Mammary epithelial cell (primary cell): ENCODE results near the gene GLT8D2.

Experiments
- CTCF ChIP-seq, 2 donors: IDR thresholded peaks in 1 of 2; conservative IDR thresholded peaks in 1 of 2; 2 replicates each; pipeline ENCODE4 v1.5.1; 2011 to 2012; ENCODE audit warnings: inconsistent platforms in 2 of 2, low read length in 2 of 2, mild to moderate bottlenecking in 2 of 2, control low read depth in 1 of 2, low read depth in 1 of 2; ENCODE audit not compliant: insufficient read depth in 1 of 2; ENCODE audit errors: extremely low read depth in 1 of 2
- EZH2 ChIP-seq: IDR thresholded peaks from 2 replicates; pipeline ENCODE4 v1.6.1; 2012; ENCODE audit warnings: low read length, inconsistent platforms, borderline replicate concordance

GRCh38 chr12:104091136-104091535 is 41.1 kb upstream of the GLT8D2 start:
- no peak for TF ChIP-seq CTCF (conservative IDR thresholded peaks at IDR 0.05 in 1 of 2, IDR thresholded peaks at IDR 0.05 in 1 of 2; ENCODE audit: extremely low read depth in 1 of 2, insufficient read depth in 1 of 2, low read depth in 1 of 2, low read length in 2 of 2)
- TF ChIP-seq EZH2: no peak
